Glomerular visceral epithelial cell (primary cell): ENCODE data around the gene MCOLN2.

Experiments
- DNase-seq: peaks from one replicate; pipeline ENCODE4 v3.0.0-alpha.2; 2016; ENCODE audit errors: extremely low spot score

The MCOLN2 gene

DNA sequence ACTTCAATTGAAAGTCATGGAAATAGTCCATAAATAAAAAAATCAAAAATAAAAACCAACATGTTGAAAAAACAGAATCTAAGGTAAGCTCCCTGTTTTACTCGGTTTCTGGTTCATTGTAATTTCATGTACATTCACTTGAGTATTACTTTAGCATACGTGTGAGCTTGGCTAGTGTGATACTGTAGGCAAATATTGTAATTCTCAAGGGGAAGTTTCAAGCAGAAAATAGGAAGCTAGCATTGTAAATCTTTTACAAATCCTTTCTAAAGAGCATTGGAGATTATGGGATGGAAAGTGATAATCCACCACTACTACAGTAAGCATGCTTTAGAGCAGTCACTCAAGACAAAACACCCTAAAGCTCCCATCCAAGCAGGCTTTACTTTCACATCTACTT is 100.6 kb downstream of the MCOLN2 start:
- DNase-seq: no peak

GRCh38 chr1:84892705-84893618 is 104.0 kb downstream of the MCOLN2 start, which contains the start of gene LPAR3:
Gene LPAR3, minus strand, starts transcription at chr1:84893206. Its CDS starts 27,086 bp downstream, at chr1:84866120.
- no peak for DNase-seq

GRCh38 chr1:84890566-84890965 is 106.3 kb downstream of the MCOLN2 start:
- DNase-seq: no peak

DNA sequence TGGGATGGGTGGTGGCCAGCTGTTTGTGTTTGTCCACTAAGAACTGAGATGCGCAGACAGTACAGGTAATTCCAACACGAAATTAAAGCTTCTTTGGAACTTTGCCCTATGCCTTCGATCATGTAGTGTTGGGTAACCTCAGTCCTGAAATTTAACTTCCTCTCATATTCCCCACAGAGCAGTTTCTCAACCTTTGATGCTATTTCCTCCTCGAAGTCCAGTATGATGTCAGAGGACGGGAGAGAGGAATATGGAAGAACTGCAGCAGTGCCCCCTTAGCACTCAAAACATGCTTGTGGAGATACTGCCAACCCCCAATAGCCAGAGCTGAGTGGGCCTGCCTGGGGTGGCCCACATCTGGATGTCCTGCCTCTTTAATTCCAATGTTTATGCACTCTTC is 107.5 kb downstream of the MCOLN2 start:
- DNase-seq: no peak

- DNase-seq: no peak
Measured at GRCh38 chr1:84888753-84889152, 108.2 kb downstream of the MCOLN2 start.

DNA sequence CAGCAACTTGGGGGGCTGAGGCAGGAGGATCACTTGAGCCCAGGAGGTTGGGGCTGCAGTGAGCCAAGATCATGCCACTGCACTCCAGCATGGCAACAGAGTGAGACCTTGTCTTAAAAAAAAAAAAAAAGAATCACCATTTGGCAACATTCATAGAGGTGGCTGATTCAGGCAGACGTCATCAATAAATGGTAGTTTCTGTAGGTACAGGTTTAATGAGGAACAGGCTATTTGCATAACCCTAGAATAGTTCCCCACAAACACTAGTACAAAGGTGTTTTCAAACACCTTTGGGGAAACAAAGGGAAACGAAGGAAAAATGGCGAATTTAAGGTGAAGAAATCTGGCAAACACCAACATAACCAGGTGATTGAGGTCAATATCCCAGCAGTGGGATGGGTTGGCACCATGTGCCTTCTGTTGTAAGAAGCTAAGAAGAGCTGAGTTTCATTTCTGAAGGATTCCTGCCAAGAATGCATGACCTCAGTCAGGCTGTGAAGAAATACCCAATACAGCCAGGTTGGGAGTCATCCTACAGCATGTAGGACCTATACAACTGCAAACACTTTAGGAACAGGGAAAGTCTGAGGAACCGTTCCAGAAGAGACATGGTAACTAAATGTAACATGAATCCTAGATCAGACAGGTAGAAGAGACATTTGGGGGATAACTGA is 109.5 kb downstream of the MCOLN2 start:
- no peak for DNase-seq

- no peak for DNase-seq
Measured at GRCh38 chr1:84885469-84885868, 111.4 kb downstream of the MCOLN2 start.

- DNase-seq: peak; percentile 75
Measured at GRCh38 chr1:84884671-84885389, 112.1 kb downstream of the MCOLN2 start.

DNA sequence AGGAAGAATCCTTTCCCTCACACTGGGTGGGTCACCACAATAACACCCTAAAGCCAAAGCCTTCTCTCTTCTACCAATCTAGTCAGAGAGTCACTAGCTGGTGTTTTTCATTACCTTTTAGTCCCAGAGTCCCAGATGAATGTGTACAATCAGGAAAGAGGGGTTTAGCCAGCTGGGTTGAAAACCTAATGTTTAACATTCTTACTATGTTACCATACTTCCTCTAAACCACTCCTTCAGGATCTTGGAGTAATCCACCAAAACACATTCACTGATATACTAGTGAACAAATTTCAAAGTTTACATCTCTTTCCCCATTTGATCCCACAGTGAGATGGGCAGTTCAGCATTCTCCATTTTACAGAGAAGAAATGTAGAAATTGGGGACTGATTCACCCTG is 113.6 kb downstream of the MCOLN2 start:
- DNase-seq: no peak

- no peak for DNase-seq
Measured at GRCh38 chr1:84877592-84877991, 119.3 kb downstream of the MCOLN2 start.

DNA sequence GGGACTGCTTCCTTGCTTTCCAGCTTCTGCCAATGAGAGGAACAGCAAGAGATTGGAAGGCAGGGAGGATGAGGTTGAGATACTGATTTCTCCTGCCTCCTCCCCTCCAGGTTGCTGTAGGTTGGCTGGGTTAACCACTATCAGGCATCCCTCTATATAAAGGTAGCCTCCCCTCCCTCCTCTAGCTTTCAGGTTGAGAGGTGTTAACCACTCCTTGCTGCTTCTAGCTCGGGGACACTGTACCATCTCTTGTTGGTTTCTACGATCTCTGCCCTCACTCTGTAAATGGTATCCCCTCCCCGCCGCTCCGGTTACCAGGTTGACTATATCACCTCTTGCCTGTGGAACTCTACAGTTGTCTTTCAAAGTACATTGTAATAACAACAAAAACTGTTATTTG is 120.6 kb downstream of the MCOLN2 start:
- no peak for DNase-seq
